ENCODE data around the gene RNF212. TPM values are rescaled to one million over a fixed set of nuclear protein-coding genes. Genes with fewer than 3 reads are reported as not detected.

RNF212 gene
- total and polyA plus RNA-seq, 9 of the 15 experiments (the other 6 are each of a cell fraction or from before 2014, with no cell fraction given): 0.04 TPM; not detected in 8

- ChIA-PET CTCF (ENCODE audit: low intra/inter-chr PET ratio) (no interaction called here), POLR2A (interaction anchor here (1.7 kb wide), 1 partner anchor 23 kb away, joined by 7 read pairs; no protein-coding TSS in a partner anchor)
- H3K4me1 ChIP-seq (replicated peaks in 1 of 2; ENCODE audit: control insufficient read depth in 2 of 2, insufficient read depth in 2 of 2, low read length in 2 of 2): peaks cover 50 to 88% of the 10 kb centered on the region in 2 experiments
- H3K36me3 ChIP-seq (ENCODE audit: control insufficient read depth, insufficient read depth, low read length): no peaks in the 10 kb centered on the region
- FAIRE-seq (peak; percentile 80), ATAC-seq (peak; percentile 82), DNase-seq (ENCODE audit: extremely low read depth in 1 of 4, low spot score in 3 of 4) (peak; percentile 77 to 81 (median 77))
- H3K4me3 ChIP-seq: no peak overlapping the region
- H2AFZ ChIP-seq (ENCODE audit: low read depth, low read length): peak overlapping the region; percentile 93
- intact Hi-C loops (cut with micrococcal nuclease): loop anchor here (10.0 kb wide), 1 partner anchor 45 kb away; the partner anchor contains the start of gene SLC26A1
- in situ Hi-C loops (cut with MboI): no loop called here
- BruUV-seq (replicated peaks): no TSS peak
- H3K9me1 ChIP-seq (ENCODE audit: control insufficient read depth, insufficient read depth, low read length): no peaks in the 10 kb centered on the region
- WGBS (ENCODE audit: insufficient coverage, low coverage, missing lambda C conversion rate): 38% methylated on average over 20 of the region's 20 CpGs
- no peaks in the 10 kb centered on the region for H3K79me2 ChIP-seq (ENCODE audit: control insufficient read depth, insufficient read depth, low read length)
- no peaks in the 10 kb centered on the region for H3K27me3 ChIP-seq (ENCODE audit: control insufficient read depth in 2 of 2, insufficient read depth in 2 of 2, low read length in 2 of 2)
- peak overlapping the region; percentile 32 for H3K4me2 ChIP-seq (ENCODE audit: insufficient read depth, low read length)
- H3K9me3 ChIP-seq (replicated peaks; ENCODE audit: control insufficient read depth, insufficient read depth, low read depth, low read length): no peaks in the 10 kb centered on the region
- H3K9ac ChIP-seq (ENCODE audit: insufficient read depth in 1 of 2, low read depth in 2 of 2, low read length in 2 of 2): peak overlapping the region; percentile 53 to 89
- no peaks in the 10 kb centered on the region for H4K20me1 ChIP-seq (replicated peaks; ENCODE audit: control insufficient read depth, insufficient read depth, low read length)
- H3K27ac ChIP-seq (ENCODE audit: extremely low read depth, low read depth, low read length): peak overlapping the region; percentile 88
- TF ChIP-seq ZC3H11A (IDR thresholded peaks at IDR 0.05; ENCODE audit: low read depth, low read length) (no peak), FIP1L1 (IDR thresholded peaks at IDR 0.05; ENCODE audit: low read depth, low read length, poor library complexity, severe bottlenecking) (no peak), ZBTB34 (CRISPR knock-in tag; IDR thresholded peaks at IDR 0.05) (no peak), MBD2 (IDR thresholded peaks at IDR 0.05; ENCODE audit: borderline replicate concordance, low read depth) (no peak), HOMEZ (CRISPR knock-in tag; IDR thresholded peaks at IDR 0.05) (no peak), POLR2A (conservative IDR thresholded peaks at IDR 0.05) (peak; percentile 30; the same call in 1 of the 2 replicates), ZNF395 (CRISPR knock-in tag; IDR thresholded peaks at IDR 0.05) (peak; percentile 65), IRF2 (CRISPR knock-in tag; IDR thresholded peaks at IDR 0.05) (no peak), HDAC8 (tag; IDR thresholded peaks at IDR 0.05) (no peak), MITF (IDR thresholded peaks at IDR 0.05) (no peak), PHF8 (IDR thresholded peaks at IDR 0.05; ENCODE audit: borderline replicate concordance, low read length) (peak; percentile 56; the same call in 1 of the 2 replicates), ZFX (CRISPR knock-in tag; IDR thresholded peaks at IDR 0.05) (peak; percentile 70), PCBP1 (IDR thresholded peaks at IDR 0.05; ENCODE audit: low read depth, low read length, poor library complexity, severe bottlenecking) (peak; percentile 47), YY1 (IDR thresholded peaks at IDR 0.05; ENCODE audit: borderline replicate concordance in 1 of 3, control insufficient read depth in 1 of 3, extremely low read depth in 1 of 3, insufficient read depth in 3 of 3, insufficient read length in 1 of 3, insufficient replicate concordance in 2 of 3, low read depth in 1 of 3, low read length in 2 of 3) (peak in 2 of 3 experiments; percentile 34 to 81)
These were observed 73.6 kb downstream of the RNF212 start for GRCh38 chr4:1039493-1040343.

Measured in K562 (cell line).